Caco-2 (cell line): ENCODE results near the gene NT5M. TPM values are rescaled to one million over a fixed set of nuclear protein-coding genes. Genes with fewer than 3 reads are reported as not detected.

ENCODE experiments used
- BruUV-seq: library from RNA; stranded (reverse); fragments of 400-500 nt; replicated peaks from 2 replicates; lab custom pipeline; 2021; lab: Mats Ljungman, UMichigan
- CTCF ChIA-PET: fragments of 300-600 bp; sonication (Branson Sonifier 250); formaldehyde crosslinking; loops from one replicate; lab custom pipeline; 2022; ENCODE audit warnings: antibody characterized with exemption; lab: Charles Lee
- POLR2A ChIA-PET: fragments of 300-600 bp; sonication (Branson Sonifier 250); formaldehyde crosslinking; loops from one replicate; lab custom pipeline; 2022; ENCODE audit warnings: antibody characterized with exemption; lab: Charles Lee
- DNase-seq, 2 experiments: peaks; one replicate each; pipeline versions ENCODE4 v3.0.0 to v3.0.0-alpha.2; 2020 to 2022
- H3K27me3 ChIP-seq: replicated peaks from 2 replicates; pipeline ENCODE4 v1.6.0; 2011; ENCODE audit warnings: low read length; ENCODE audit not compliant: control insufficient read depth, insufficient read depth
- H3K36me3 ChIP-seq: 2 replicates; pipeline ENCODE4 v1.5.1; 2011; ENCODE audit warnings: low read length; ENCODE audit not compliant: control insufficient read depth, insufficient read depth
- H3K4me1 ChIP-seq: fragments of 250-450 bp; sonication (Bioruptor Pico); 2 replicates; pipeline ENCODE4 v1.5.1; 2020; ENCODE audit warnings: mild to moderate bottlenecking
- H3K4me3 ChIP-seq: 2 replicates; pipeline ENCODE4 v1.5.1; 2011; ENCODE audit warnings: low read depth, mild to moderate bottlenecking, control low read depth, low read length
- H3K9me3 ChIP-seq: fragments of 250-450 bp; sonication (Bioruptor Pico); 2 replicates; pipeline ENCODE4 v1.5.1; 2020; ENCODE audit warnings: mild to moderate bottlenecking, moderate library complexity
- H3K27ac Mint-ChIP-seq: one replicate; pipeline ENCODE4 v1.8.0; 2022; ENCODE audit warnings: mixed read lengths; ENCODE audit not compliant: unreplicated experiment
- H3K27me3 Mint-ChIP-seq: one replicate; pipeline ENCODE4 v1.8.0; 2022; ENCODE audit warnings: mixed read lengths; ENCODE audit not compliant: insufficient read depth, unreplicated experiment
- H3K36me3 Mint-ChIP-seq: one replicate; pipeline ENCODE4 v1.8.0; 2022; ENCODE audit warnings: mild to moderate bottlenecking, mixed read lengths; ENCODE audit not compliant: insufficient read depth, unreplicated experiment
- H3K4me1 Mint-ChIP-seq: one replicate; pipeline ENCODE4 v1.8.0; 2022; ENCODE audit warnings: low read depth, mixed read lengths; ENCODE audit not compliant: unreplicated experiment
- H3K4me3 Mint-ChIP-seq: one replicate; pipeline ENCODE4 v1.8.0; 2022; ENCODE audit warnings: mild to moderate bottlenecking, moderate library complexity, mixed read lengths; ENCODE audit not compliant: unreplicated experiment
- H3K9me3 Mint-ChIP-seq: one replicate; pipeline ENCODE4 v1.8.0; 2022; ENCODE audit warnings: mixed read lengths; ENCODE audit not compliant: unreplicated experiment
- CTCF ChIP-seq, 2 experiments: fragments of 200-600 bp in 1 of 2; IDR thresholded peaks; 1 replicate in 1 of 2; 2 replicates in 1 of 2; pipeline versions ENCODE4 v1.5.1 to v1.8.0; 2011 to 2022; ENCODE audit warnings: antibody characterized with exemption in 1 of 2, control low read depth in 1 of 2, inconsistent platforms in 1 of 2, low read depth in 1 of 2, low read length in 1 of 2, mild to moderate bottlenecking in 1 of 2, moderate library complexity in 1 of 2; ENCODE audit not compliant: insufficient read depth in 1 of 2, severe bottlenecking in 1 of 2, unreplicated experiment in 1 of 2
- intact Hi-C: fragments of 100-400 bp; cut with micrococcal nuclease; formaldehyde crosslinking; loops from one replicate; pipeline ENCODE4 v1.10.0; 2022; ENCODE audit not compliant: unreplicated experiment
- total RNA-seq: library from RNA; stranded (reverse); gene quantifications from 2 replicates; pipeline ENCODE4 v1.2.3, GENCODE V29; 2022

The NT5M gene
- total RNA-seq, 1 experiment from 2014 or later: 1.3 TPM

- POLR2A ChIA-PET: no interaction called here
- peak in 1 of 2 experiments; percentile 28 for DNase-seq
- no peak for TF ChIP-seq CTCF (IDR thresholded peaks at IDR 0.05; ENCODE audit: insufficient read depth in 1 of 2, low read depth in 1 of 2, low read length in 1 of 2, severe bottlenecking in 1 of 2, unreplicated experiment in 1 of 2)
- CTCF ChIA-PET: interaction anchor here (0.8 to 1.6 kb wide), 5 partner anchors 18 to 109 kb away, joined by 3 to 11 read pairs (median 4); partner anchors contain the start of gene RASD1
- Mint-ChIP-seq H3K9me3 (no peaks in the 10 kb centered on the region), H3K27me3 (no peaks in the 10 kb centered on the region), H3K36me3 (no peaks in the 10 kb centered on the region), H3K4me1 (peaks cover 21% of the 10 kb centered on the region), H3K4me3 (no peak overlapping the region), H3K27ac (peak overlapping the region; percentile 46)
- H3K4me3 ChIP-seq: no peak overlapping the region
- no peaks in the 10 kb centered on the region for H3K9me3 ChIP-seq
- BruUV-seq: no TSS peak
- H3K36me3 ChIP-seq: no peaks in the 10 kb centered on the region
- H3K4me1 ChIP-seq: peaks cover 12% of the 10 kb centered on the region
- intact Hi-C loops: loop anchor here (2.0 to 5.0 kb wide), 2 partner anchors 48 to 60 kb away; no protein-coding TSS in a partner anchor
- H3K27me3 ChIP-seq: no peaks in the 10 kb centered on the region
These were observed 83.9 kb downstream of the NT5M start for GRCh38 chr17:17387017-17387497.

- H3K4me1 Mint-ChIP-seq: peaks cover 21% of the 10 kb centered on the region
- no peaks in the 10 kb centered on the region for H3K27me3 Mint-ChIP-seq
- no peaks in the 10 kb centered on the region for H3K9me3 Mint-ChIP-seq
- peak; percentile 78 to 94 for TF ChIP-seq CTCF (IDR thresholded peaks at IDR 0.05; ENCODE audit: insufficient read depth in 1 of 2, low read depth in 1 of 2, low read length in 1 of 2, severe bottlenecking in 1 of 2, unreplicated experiment in 1 of 2)
- intact Hi-C loops: loop anchor here (1.0 to 5.0 kb wide), 3 partner anchors 31 to 60 kb away; no protein-coding TSS in a partner anchor
- H3K4me3 ChIP-seq: no peak overlapping the region
- ChIA-PET CTCF (interaction anchor here (0.5 to 1.6 kb wide), 19 partner anchors 9 to 303 kb away, joined by 3 to 11 read pairs (median 4); partner anchors contain the start of gene RASD1), POLR2A (interaction anchor here (0.6 kb wide), 2 partner anchors 89 to 449 kb away, joined by 3 to 4 read pairs; partner anchors contain the start of genes MED9 and SREBF1)
- H3K36me3 Mint-ChIP-seq: no peaks in the 10 kb centered on the region
- H3K4me1 ChIP-seq: peaks cover 12% of the 10 kb centered on the region
- no peaks in the 10 kb centered on the region for H3K36me3 ChIP-seq
- peak overlapping the region; percentile 46 for H3K27ac Mint-ChIP-seq
- no peak overlapping the region for H3K4me3 Mint-ChIP-seq
- H3K27me3 ChIP-seq: no peaks in the 10 kb centered on the region
- no peaks in the 10 kb centered on the region for H3K9me3 ChIP-seq
- BruUV-seq: no TSS peak
- peak; percentile 86 to 88 for DNase-seq
These were observed 84.6 kb downstream of the NT5M start for GRCh38 chr17:17387498-17388362.
